Peyer's patch (tissue), 4 donors: ENCODE data around the gene PLEKHM3. TPM values are rescaled to one million over a fixed set of nuclear protein-coding genes. Genes with fewer than 3 reads are reported as not detected.

Source experiments
- DNase-seq, 3 donors: peaks; one replicate each; pipeline ENCODE4 v3.0.0-alpha.2; 2017 to 2019
- H3K27ac ChIP-seq, 4 donors: fragments of 200-600 bp; sonication (generic); one replicate each; pipeline ENCODE4 v1.5.1; 2016 to 2019
- H3K27me3 ChIP-seq, 2 donors: fragments of 200-600 bp; sonication (generic); one replicate each; pipeline ENCODE4 v1.5.1; 2019
- H3K36me3 ChIP-seq, 3 donors: fragments of 200-600 bp; sonication (generic); one replicate each; pipeline ENCODE4 v1.5.1; 2016 to 2019
- H3K4me1 ChIP-seq, 4 donors: fragments of 200-600 bp; sonication (generic); one replicate each; pipeline ENCODE4 v1.5.1; 2016 to 2019
- H3K4me3 ChIP-seq, 4 donors: fragments of 200-600 bp; sonication (generic); 1 replicate in 3 of 4; 2 replicates in 1 of 4; pipeline ENCODE4 v1.5.1; 2016 to 2019; ENCODE audit warnings: mild to moderate bottlenecking in 1 of 4
- H3K9me3 ChIP-seq, 4 donors: fragments of 200-600 bp; sonication (generic); one replicate each; pipeline ENCODE4 v1.5.1; 2016 to 2019; ENCODE audit warnings: mild to moderate bottlenecking in 1 of 4
- POLR2A ChIP-seq, 2 donors: fragments of 450-650 bp; IDR thresholded peaks; one replicate each; pipeline ENCODE4 v1.5.1; 2017; ENCODE audit warnings: antibody characterized with exemption in 2 of 2, mild to moderate bottlenecking in 2 of 2, moderate library complexity in 2 of 2
- total RNA-seq, 4 donors: library from RNA; depleted of rRNA; stranded (reverse); fragments of >200 nt; gene quantifications; one replicate each; pipeline ENCODE4 v1.1.0, GENCODE V29; 2016
- TF ChIP-seq, protein P1 (sequence below), 6 experiments: fragments of 450-650 bp in 4 of 6; fragments of 200-600 bp in 2 of 6; sonication (generic) in 1 of 6; IDR thresholded peaks; one replicate each; pipeline ENCODE4 v1.5.1; 2017 to 2019; ENCODE audit warnings: antibody characterized with exemption in 6 of 6, mild to moderate bottlenecking in 3 of 6, moderate library complexity in 1 of 6

The PLEKHM3 gene
- total RNA-seq, 4 donors from 2014 or later: 14.4 to 45.4 (median 22.7) TPM

DNA sequence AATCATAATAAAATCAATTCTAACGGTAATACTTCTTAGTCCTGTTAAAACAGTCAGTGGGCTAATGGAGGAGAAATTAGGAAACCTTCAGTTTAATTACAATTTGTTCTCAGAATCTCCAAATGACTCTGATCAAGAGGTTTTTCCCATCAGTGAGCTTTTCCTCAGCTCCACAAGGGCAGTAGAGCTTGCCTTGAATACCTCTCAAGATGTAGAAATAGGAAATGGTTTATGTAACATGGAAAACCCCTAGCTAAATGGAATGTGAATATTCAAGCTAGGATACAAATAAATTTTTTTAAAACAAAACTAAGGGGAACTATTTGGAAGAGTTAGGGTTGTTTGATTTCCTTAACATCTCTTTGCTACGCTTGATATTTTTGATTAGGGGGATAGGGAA, 87.5 kb downstream of the PLEKHM3 start:
- Histone ChIP-seq H3K4me1 (peaks cover 0 to 6% (median 0%) of the 10 kb centered on the region in 4 donors), H3K27ac (no peak overlapping the region), H3K9me3 (no peaks in the 10 kb centered on the region), H3K4me3 (no peak overlapping the region), H3K27me3 (no peaks in the 10 kb centered on the region), H3K36me3 (no peaks in the 10 kb centered on the region)
- no peak for DNase-seq
- TF ChIP-seq POLR2A (IDR thresholded peaks at IDR 0.05): no peak
- TF ChIP-seq, protein P1, sequence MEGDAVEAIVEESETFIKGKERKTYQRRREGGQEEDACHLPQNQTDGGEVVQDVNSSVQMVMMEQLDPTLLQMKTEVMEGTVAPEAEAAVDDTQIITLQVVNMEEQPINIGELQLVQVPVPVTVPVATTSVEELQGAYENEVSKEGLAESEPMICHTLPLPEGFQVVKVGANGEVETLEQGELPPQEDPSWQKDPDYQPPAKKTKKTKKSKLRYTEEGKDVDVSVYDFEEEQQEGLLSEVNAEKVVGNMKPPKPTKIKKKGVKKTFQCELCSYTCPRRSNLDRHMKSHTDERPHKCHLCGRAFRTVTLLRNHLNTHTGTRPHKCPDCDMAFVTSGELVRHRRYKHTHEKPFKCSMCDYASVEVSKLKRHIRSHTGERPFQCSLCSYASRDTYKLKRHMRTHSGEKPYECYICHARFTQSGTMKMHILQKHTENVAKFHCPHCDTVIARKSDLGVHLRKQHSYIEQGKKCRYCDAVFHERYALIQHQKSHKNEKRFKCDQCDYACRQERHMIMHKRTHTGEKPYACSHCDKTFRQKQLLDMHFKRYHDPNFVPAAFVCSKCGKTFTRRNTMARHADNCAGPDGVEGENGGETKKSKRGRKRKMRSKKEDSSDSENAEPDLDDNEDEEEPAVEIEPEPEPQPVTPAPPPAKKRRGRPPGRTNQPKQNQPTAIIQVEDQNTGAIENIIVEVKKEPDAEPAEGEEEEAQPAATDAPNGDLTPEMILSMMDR (IDR thresholded peaks at IDR 0.05): no peak

DNA sequence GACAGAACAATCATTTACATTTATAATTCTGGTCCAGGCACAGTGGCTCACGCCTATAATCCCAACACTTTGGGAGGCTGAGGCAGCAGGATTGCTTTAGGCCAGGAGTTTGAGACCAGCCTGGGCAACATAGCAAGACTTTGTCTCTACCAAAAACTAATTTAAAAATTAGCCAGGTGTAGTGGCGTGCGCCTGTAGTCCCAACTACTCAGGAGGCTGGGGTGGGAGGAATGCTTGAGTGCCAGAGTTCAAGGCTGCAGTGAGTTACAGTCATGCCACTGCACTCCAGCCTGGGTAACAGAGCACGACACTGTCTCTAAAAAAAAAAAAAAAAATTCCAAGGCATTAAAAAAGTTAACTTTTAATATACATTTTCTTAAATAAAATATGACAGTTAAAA, 88.1 kb downstream of the PLEKHM3 start:
- no peak for DNase-seq
- Histone ChIP-seq H3K9me3 (no peaks in the 10 kb centered on the region), H3K4me3 (no peak overlapping the region), H3K36me3 (no peaks in the 10 kb centered on the region), H3K4me1 (peaks cover 0 to 6% (median 0%) of the 10 kb centered on the region in 4 donors), H3K27me3 (no peaks in the 10 kb centered on the region), H3K27ac (no peak overlapping the region)
- no peak for TF ChIP-seq POLR2A (IDR thresholded peaks at IDR 0.05)
- TF ChIP-seq, protein P1 (IDR thresholded peaks at IDR 0.05): no peak

DNA sequence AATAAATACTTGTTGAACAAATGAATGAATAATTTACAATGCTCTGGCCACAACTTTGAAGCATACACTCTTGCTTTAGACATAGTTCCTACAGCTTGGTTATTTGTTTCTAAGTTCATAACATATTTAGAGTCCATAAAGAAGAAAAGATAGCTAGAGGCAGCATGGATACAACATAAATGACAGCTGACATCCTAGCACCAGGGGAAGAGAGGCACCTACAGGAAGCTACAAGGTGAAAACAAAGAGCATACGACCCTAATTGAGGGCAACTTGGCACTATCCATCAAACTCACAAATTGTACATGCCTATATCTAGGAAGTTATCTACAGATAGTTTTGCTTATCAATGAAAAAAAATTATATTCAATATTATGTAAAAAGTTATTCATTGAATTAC, 88.9 kb downstream of the PLEKHM3 start:
- H3K4me3 ChIP-seq: no peak overlapping the region
- no peaks in the 10 kb centered on the region for H3K27me3 ChIP-seq
- peaks cover 0 to 6% (median 0%) of the 10 kb centered on the region in 4 donors for H3K4me1 ChIP-seq
- H3K9me3 ChIP-seq: no peaks in the 10 kb centered on the region
- H3K27ac ChIP-seq: no peak overlapping the region
- TF ChIP-seq, protein P1 (IDR thresholded peaks at IDR 0.05): no peak
- no peak for TF ChIP-seq POLR2A (IDR thresholded peaks at IDR 0.05)
- H3K36me3 ChIP-seq: no peaks in the 10 kb centered on the region
- DNase-seq: no peak

DNA sequence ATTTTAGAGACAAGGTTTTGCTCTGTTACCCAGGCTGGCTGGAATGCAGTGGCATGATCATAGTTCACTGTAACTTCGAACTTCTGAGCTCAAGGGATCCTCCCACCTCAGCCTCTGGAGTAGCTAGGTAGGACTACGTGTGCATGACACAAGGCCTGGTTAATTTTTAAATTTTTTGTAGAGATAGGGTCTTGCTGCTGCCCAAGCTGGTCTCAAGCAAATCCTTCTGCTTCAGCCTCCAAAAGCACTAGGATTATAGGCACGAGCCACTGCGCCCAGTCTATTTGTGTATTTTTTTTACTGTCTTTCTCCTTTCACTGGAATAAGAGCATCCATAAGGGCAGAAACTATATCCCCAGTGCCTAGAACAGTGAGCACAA, 89.3 kb downstream of the PLEKHM3 start:
- Histone ChIP-seq H3K36me3 (no peaks in the 10 kb centered on the region), H3K27me3 (no peaks in the 10 kb centered on the region), H3K27ac (no peak overlapping the region), H3K9me3 (no peaks in the 10 kb centered on the region), H3K4me1 (peaks cover 0 to 6% (median 0%) of the 10 kb centered on the region in 4 donors), H3K4me3 (no peak overlapping the region)
- no peak for TF ChIP-seq POLR2A (IDR thresholded peaks at IDR 0.05)
- TF ChIP-seq, protein P1 (IDR thresholded peaks at IDR 0.05): no peak
- no peak for DNase-seq

DNA sequence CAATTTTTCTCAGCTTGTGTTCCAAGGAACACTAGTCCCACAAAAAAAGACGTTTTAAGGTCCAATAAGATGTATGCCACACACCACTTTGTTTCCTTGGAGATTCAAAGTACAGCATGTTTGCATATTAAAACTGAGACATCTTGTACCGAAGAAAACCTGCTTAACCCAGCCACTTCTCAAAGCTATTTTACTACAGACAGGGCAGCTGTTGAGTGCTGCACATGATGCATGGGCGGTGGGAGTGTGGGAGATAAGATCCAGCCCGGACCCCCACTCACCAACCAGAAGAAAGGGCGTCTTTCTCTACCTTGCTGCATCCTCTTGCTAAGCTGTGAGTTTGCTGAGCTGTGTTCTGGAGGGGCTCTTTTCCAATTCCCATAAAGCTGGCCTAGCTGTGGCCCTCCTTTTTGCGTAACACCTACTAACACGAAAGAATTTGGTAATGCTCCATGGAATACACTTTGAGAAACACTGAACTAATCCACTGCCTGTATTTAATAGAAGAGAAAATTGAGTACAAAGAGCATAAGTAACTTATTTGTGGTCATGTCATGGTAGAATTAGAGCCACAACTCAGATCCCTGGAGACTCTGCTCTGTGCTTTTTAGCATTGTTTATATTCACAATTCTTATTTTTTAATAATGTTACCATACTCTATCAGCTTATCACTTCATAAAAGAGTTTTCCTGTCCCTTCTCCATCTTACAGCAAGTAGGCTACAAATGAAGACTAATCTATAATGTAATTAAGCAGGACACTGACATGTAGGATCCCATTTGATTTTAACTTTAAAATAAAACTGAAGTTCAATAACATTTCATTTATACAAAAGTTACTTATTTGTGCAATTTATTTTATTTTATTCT, 90.0 kb downstream of the PLEKHM3 start:
- H3K27ac ChIP-seq: no peak overlapping the region
- DNase-seq: no peak
- TF ChIP-seq, protein P1 (IDR thresholded peaks at IDR 0.05): no peak
- no peak for TF ChIP-seq POLR2A (IDR thresholded peaks at IDR 0.05)
- peaks cover 0 to 6% (median 0%) of the 10 kb centered on the region in 4 donors for H3K4me1 ChIP-seq
- no peaks in the 10 kb centered on the region for H3K9me3 ChIP-seq
- no peak overlapping the region for H3K4me3 ChIP-seq
- H3K36me3 ChIP-seq: no peaks in the 10 kb centered on the region
- H3K27me3 ChIP-seq: no peaks in the 10 kb centered on the region
